HG03521 (cell line): Measurements from ENCODE around the gene OR1F1.

ENCODE experiments used
- ATAC-seq: cut with Tn5 transposase; IDR thresholded peaks from one replicate; pipeline ENCODE4 v1.9.1; 2021; ENCODE audit warnings: mild to moderate bottlenecking, moderate library complexity; ENCODE audit not compliant: unreplicated experiment

Gene OR1F1

GRCh38 chr16:3243882-3244281 lies 55.9 kb downstream of the OR1F1 start:
- ATAC-seq = no peak

GRCh38 chr16:3246002-3246401 lies 58.0 kb downstream of the OR1F1 start:
- no peak for ATAC-seq

- no peak for ATAC-seq
Measured at GRCh38 chr16:3246876-3247275, 58.9 kb downstream of the OR1F1 start.

GRCh38 chr16:3248596-3248995 lies 60.6 kb downstream of the OR1F1 start:
- ATAC-seq = no peak

GRCh38 chr16:3249020-3249419 lies 61.0 kb downstream of the OR1F1 start:
- no peak for ATAC-seq

- no peak for ATAC-seq
Measured at GRCh38 chr16:3249451-3249850, 61.4 kb downstream of the OR1F1 start.

GRCh38 chr16:3252967-3253366 lies 65.0 kb downstream of the OR1F1 start:
- no peak for ATAC-seq

GRCh38 chr16:3254309-3254708 lies 66.3 kb downstream of the OR1F1 start:
- no peak for ATAC-seq
